Measurements from ENCODE around the gene ARL16. TPM values are rescaled to one million over a fixed set of nuclear protein-coding genes. Genes with fewer than 3 reads are reported as not detected.

Gene ARL16
- total RNA-seq, 1 experiment from 2014 or later: 46.7 TPM

GRCh38 chr17:81688616-81689015 is 5.0 kb upstream of the ARL16 start:
- H3K9me3 Mint-ChIP-seq: no peaks in the 10 kb centered on the region
- H3K27me3 Mint-ChIP-seq (ENCODE audit: low read depth): no peaks in the 10 kb centered on the region; the same call in 1 of the 2 replicates
- peaks cover 36% of the 10 kb centered on the region for H3K36me3 Mint-ChIP-seq
- ATAC-seq (no peak), DNase-seq (ENCODE audit: low spot score) (no peak)
- peak overlapping the region; percentile 70; the same call in 1 of the 2 replicates for H3K27ac Mint-ChIP-seq
- H3K4me1 Mint-ChIP-seq: peaks cover 7% of the 10 kb centered on the region
- CTCF ChIA-PET: no interaction called here
- H3K4me3 Mint-ChIP-seq: no peak overlapping the region
- POLR2A ChIA-PET: no interaction called here
- TF ChIP-seq ZBTB21 (CRISPR knock-in tag; IDR thresholded peaks at IDR 0.05; ENCODE audit: borderline replicate concordance) (no peak), GRHL2 (CRISPR knock-in tag; IDR thresholded peaks at IDR 0.05; ENCODE audit: insufficient replicate concordance, severe bottlenecking) (no peak), ZBTB43 (CRISPR knock-in tag; IDR thresholded peaks at IDR 0.05) (no peak), E2F4 (CRISPR knock-in tag; IDR thresholded peaks at IDR 0.05; ENCODE audit: borderline replicate concordance, low read depth) (no peak), TEAD4 (CRISPR knock-in tag; IDR thresholded peaks at IDR 0.05) (no peak), JAZF1 (CRISPR knock-in tag; IDR thresholded peaks at IDR 0.05) (no peak), OVOL2 (CRISPR knock-in tag; IDR thresholded peaks at IDR 0.05; ENCODE audit: borderline replicate concordance) (no peak), CDX4 (CRISPR knock-in tag; IDR thresholded peaks at IDR 0.05; ENCODE audit: borderline replicate concordance) (no peak), ZNF512 (CRISPR knock-in tag; IDR thresholded peaks at IDR 0.05; ENCODE audit: borderline replicate concordance) (no peak), AFF4 (CRISPR knock-in tag; IDR thresholded peaks at IDR 0.05; ENCODE audit: borderline replicate concordance) (no peak), ZNF671 (CRISPR knock-in tag; IDR thresholded peaks at IDR 0.05) (no peak), ETV6 (CRISPR knock-in tag; IDR thresholded peaks at IDR 0.05) (no peak), ZNF121 (CRISPR knock-in tag; IDR thresholded peaks at IDR 0.05) (no peak), ESRRA (CRISPR knock-in tag; IDR thresholded peaks at IDR 0.05; ENCODE audit: borderline replicate concordance) (no peak), CBFB (CRISPR knock-in tag; IDR thresholded peaks at IDR 0.05; ENCODE audit: low read depth) (no peak), ZNF219 (CRISPR knock-in tag; IDR thresholded peaks at IDR 0.05; ENCODE audit: borderline replicate concordance) (no peak), STAT6 (CRISPR knock-in tag; conservative IDR thresholded peaks at IDR 0.05; ENCODE audit: low read depth) (no peak), EMX1 (CRISPR knock-in tag; IDR thresholded peaks at IDR 0.05) (no peak)
